CD8-positive, alpha-beta memory T cell (primary cell): ENCODE data around the gene SNX19. TPM values are rescaled to one million over a fixed set of nuclear protein-coding genes. Genes with fewer than 3 reads are reported as not detected.
"Not testable (repeated sequence)": the region's sequence is repeated elsewhere in the genome, so short reads cannot be mapped to it uniquely, and the experiment has no call there.

Experiments
- CTCF ChIA-PET: fragments of 350-600 bp; sonication (Branson Sonifier 250); formaldehyde crosslinking; loops from one replicate; lab custom pipeline; 2021; ENCODE audit warnings: antibody characterized with exemption; lab: Charles Lee
- POLR2A ChIA-PET: fragments of 350-600 bp; sonication (Branson Sonifier 250); formaldehyde crosslinking; loops from one replicate; lab custom pipeline; 2021; ENCODE audit warnings: antibody characterized with exemption; lab: Charles Lee
- DNase-seq, 5 donors: peaks; one replicate each; pipeline versions ENCODE4 v3.0.0 to v3.0.0-alpha.2; 2020 to 2022; ENCODE audit warnings: mixed read lengths in 1 of 5
- H3K27ac ChIP-seq: one replicate; pipeline ENCODE4 v1.7.0; 2013; ENCODE audit warnings: low read depth, mild to moderate bottlenecking, low read length, moderate library complexity
- H3K27me3 ChIP-seq: 2 replicates; pipeline ENCODE4 v1.7.0; 2013; ENCODE audit warnings: low read length, mild to moderate bottlenecking; ENCODE audit not compliant: insufficient read depth, poor library complexity, severe bottlenecking
- H3K36me3 ChIP-seq: 2 replicates; pipeline ENCODE4 v1.7.0; 2013; ENCODE audit warnings: mild to moderate bottlenecking, low read length, moderate library complexity; ENCODE audit not compliant: insufficient read depth
- H3K4me1 ChIP-seq: 2 replicates; pipeline ENCODE4 v1.7.0; 2013; ENCODE audit warnings: mild to moderate bottlenecking, low read length, moderate library complexity; ENCODE audit not compliant: insufficient read depth
- H3K4me3 ChIP-seq: 2 replicates; pipeline ENCODE4 v1.7.0; 2013; ENCODE audit warnings: mild to moderate bottlenecking, low read length
- H3K9me3 ChIP-seq: 2 replicates; pipeline ENCODE4 v1.7.0; 2013; ENCODE audit warnings: mild to moderate bottlenecking, low read length
- H3K27ac Mint-ChIP-seq, 8 donors: one replicate each; pipeline ENCODE4 v1.8.0; 2020 to 2021; ENCODE audit warnings: mixed read lengths in 8 of 8, mild to moderate bottlenecking in 6 of 8, inconsistent platforms in 3 of 8, moderate library complexity in 3 of 8
- H3K27me3 Mint-ChIP-seq, 2 donors: one replicate each; pipeline ENCODE4 v1.8.0; 2020 to 2021; ENCODE audit warnings: mixed read lengths in 2 of 2, mild to moderate bottlenecking in 1 of 2, moderate library complexity in 1 of 2
- H3K36me3 Mint-ChIP-seq, 3 donors: one replicate each; pipeline ENCODE4 v1.8.0; 2020 to 2021; ENCODE audit warnings: mixed read lengths in 3 of 3, inconsistent platforms in 1 of 3, mild to moderate bottlenecking in 1 of 3
- H3K4me1 Mint-ChIP-seq, 3 donors: one replicate each; pipeline ENCODE4 v1.8.0; 2020 to 2021; ENCODE audit warnings: mixed read lengths in 3 of 3, inconsistent platforms in 1 of 3, mild to moderate bottlenecking in 1 of 3
- H3K4me3 Mint-ChIP-seq, 7 donors: one replicate each; pipeline ENCODE4 v1.8.0; 2020 to 2021; ENCODE audit warnings: mixed read lengths in 7 of 7, mild to moderate bottlenecking in 6 of 7, moderate library complexity in 4 of 7, inconsistent platforms in 2 of 7
- H3K9me3 Mint-ChIP-seq, 5 donors: one replicate each; pipeline ENCODE4 v1.8.0; 2020 to 2022; ENCODE audit warnings: mixed read lengths in 5 of 5, mild to moderate bottlenecking in 3 of 5, moderate library complexity in 2 of 5, inconsistent platforms in 1 of 5
- polyA plus RNA-seq: library from polyadenylated mRNA; unstranded; fragments of 300-500 nt; fragmentation: Illumina TruSeq; gene quantifications from one replicate; pipeline ENCODE4 v1.2.3, GENCODE V29; 2021
- total RNA-seq, 2 experiments: library from RNA; stranded (reverse); gene quantifications; one replicate each; pipeline ENCODE4 v1.2.3, GENCODE V29; 2021

Gene SNX19
- total and polyA plus RNA-seq, 3 experiments from 2014 or later: 21.9 to 44.4 (median 41.2) TPM

GRCh38 chr11:130861902-130862860, 54.1 kb downstream of the SNX19 start:
- Mint-ChIP-seq H3K4me1 (peaks cover 0 to 8% (median 5%) of the 10 kb centered on the region in 3 donors), H3K9me3 (peaks cover 0 to 3% (median 0%) of the 10 kb centered on the region in 5 donors), H3K27me3 (peaks cover under 1 to 2% of the 10 kb centered on the region in 2 donors), H3K36me3 (peaks cover 0 to 1% (median 0%) of the 10 kb centered on the region in 3 donors), H3K27ac (peak overlapping the region in 1 of 8 donors; percentile 33), H3K4me3 (no peak overlapping the region)
- ChIA-PET POLR2A (interaction anchor here (1.2 kb wide), 1 partner anchor 428 kb away, joined by 3 read pairs; no protein-coding TSS in a partner anchor), CTCF (interaction anchor here (0.6 to 9.2 kb wide), 40 partner anchors 10 to 652 kb away, joined by 3 to 115 read pairs (median 4); partner anchors contain the start of gene SNX19)
- peak; percentile 78 to 90 (median 81) for DNase-seq
- Histone ChIP-seq H3K27ac (no peak overlapping the region), H3K4me1 (peaks cover 4% of the 10 kb centered on the region), H3K27me3 (no peaks in the 10 kb centered on the region), H3K36me3 (no peaks in the 10 kb centered on the region), H3K9me3 (no peaks in the 10 kb centered on the region), H3K4me3 (no peak overlapping the region)

- no peaks in the 10 kb centered on the region for H3K36me3 ChIP-seq
- no peaks in the 10 kb centered on the region for H3K27me3 ChIP-seq
- peaks cover 0 to 3% (median 0%) of the 10 kb centered on the region in 5 donors for H3K9me3 Mint-ChIP-seq
- CTCF ChIA-PET: interaction anchor here (0.9 to 9.2 kb wide), 9 partner anchors 9 to 649 kb away, joined by 3 to 115 read pairs (median 14); partner anchors contain the start of gene SNX19
- H3K4me3 Mint-ChIP-seq: no peak overlapping the region
- H3K27ac Mint-ChIP-seq: no peak overlapping the region
- H3K27ac ChIP-seq: no peak overlapping the region
- no peak for DNase-seq
- no peaks in the 10 kb centered on the region for H3K36me3 Mint-ChIP-seq
- H3K9me3 ChIP-seq: no peaks in the 10 kb centered on the region
- peaks cover 4% of the 10 kb centered on the region for H3K4me1 ChIP-seq
- no peak overlapping the region for H3K4me3 ChIP-seq
- peaks cover 0 to 8% (median 5%) of the 10 kb centered on the region in 3 donors for H3K4me1 Mint-ChIP-seq
- POLR2A ChIA-PET: no interaction called here
- H3K27me3 Mint-ChIP-seq: peaks cover 5 to 8% of the 10 kb centered on the region in 2 donors
Measured at GRCh38 chr11:130861283-130861682, 55.0 kb downstream of the SNX19 start.

- Mint-ChIP-seq H3K27me3 (peaks cover 5 to 20% of the 10 kb centered on the region in 2 donors), H3K4me3 (no peak overlapping the region), H3K27ac (no peak overlapping the region), H3K4me1 (peaks cover 0 to 8% (median 5%) of the 10 kb centered on the region in 3 donors), H3K36me3 (no peaks in the 10 kb centered on the region), H3K9me3 (peaks cover 0 to 3% (median 0%) of the 10 kb centered on the region in 5 donors)
- Histone ChIP-seq H3K4me1 (peaks cover 4% of the 10 kb centered on the region), H3K9me3 (no peaks in the 10 kb centered on the region), H3K27ac (no peak overlapping the region), H3K4me3 (no peak overlapping the region), H3K27me3 (no peaks in the 10 kb centered on the region), H3K36me3 (no peaks in the 10 kb centered on the region)
- ChIA-PET POLR2A (no interaction called here), CTCF (interaction anchor here (1.3 to 9.2 kb wide), 3 partner anchors 22 to 427 kb away, joined by 4 to 115 read pairs (median 4); partner anchors contain the start of gene SNX19)
- no peak for DNase-seq
Measured at GRCh38 chr11:130859886-130860285, 56.4 kb downstream of the SNX19 start.

GRCh38 chr11:130858215-130858614, 58.1 kb downstream of the SNX19 start:
- H3K36me3 Mint-ChIP-seq: no peaks in the 10 kb centered on the region
- H3K4me3 Mint-ChIP-seq: no peak overlapping the region
- no peak for DNase-seq
- Histone ChIP-seq H3K27ac (no peak overlapping the region), H3K36me3 (no peaks in the 10 kb centered on the region), H3K27me3 (no peaks in the 10 kb centered on the region), H3K9me3 (no peaks in the 10 kb centered on the region), H3K4me3 (no peak overlapping the region), H3K4me1 (peaks cover 4% of the 10 kb centered on the region)
- no peak overlapping the region for H3K27ac Mint-ChIP-seq
- ChIA-PET CTCF (interaction anchor here (9.2 kb wide), 1 partner anchor 425 kb away, joined by 115 read pairs; no protein-coding TSS in a partner anchor), POLR2A (no interaction called here)
- H3K4me1 Mint-ChIP-seq: peaks cover 0 to 8% (median 5%) of the 10 kb centered on the region in 3 donors
- H3K9me3 Mint-ChIP-seq: peaks cover 0 to 3% (median 0%) of the 10 kb centered on the region in 5 donors
- H3K27me3 Mint-ChIP-seq: peaks cover 8 to 25% of the 10 kb centered on the region in 2 donors

GRCh38 chr11:130855707-130856106, 60.6 kb downstream of the SNX19 start:
- H3K36me3 Mint-ChIP-seq, H3K27ac ChIP-seq, H3K27me3 ChIP-seq, H3K36me3 ChIP-seq, H3K4me1 Mint-ChIP-seq, H3K4me1 ChIP-seq, H3K4me3 ChIP-seq, DNase-seq, H3K9me3 Mint-ChIP-seq, H3K4me3 Mint-ChIP-seq, POLR2A ChIA-PET, H3K9me3 ChIP-seq: not testable (repeated sequence)
- Mint-ChIP-seq H3K27me3 (peaks cover 10 to 29% of the 10 kb centered on the region in 2 donors), H3K27ac (peak overlapping the region in 1 of 8 donors; percentile 20)
- CTCF ChIA-PET: interaction anchor here (9.2 kb wide), 1 partner anchor 423 kb away, joined by 115 read pairs; no protein-coding TSS in a partner anchor

GRCh38 chr11:130854483-130854882, 61.8 kb downstream of the SNX19 start:
- H3K9me3 ChIP-seq: no peaks in the 10 kb centered on the region
- Mint-ChIP-seq H3K9me3 (peaks cover 0 to 3% (median 0%) of the 10 kb centered on the region in 5 donors), H3K27me3 (peaks cover 10 to 29% of the 10 kb centered on the region in 2 donors), H3K36me3 (no peaks in the 10 kb centered on the region), H3K4me1 (no peaks in the 10 kb centered on the region), H3K4me3 (no peak overlapping the region), H3K27ac (no peak overlapping the region)
- H3K4me3 ChIP-seq: no peak overlapping the region
- no peak overlapping the region for H3K27ac ChIP-seq
- no peaks in the 10 kb centered on the region for H3K36me3 ChIP-seq
- CTCF ChIA-PET: no interaction called here
- no peaks in the 10 kb centered on the region for H3K4me1 ChIP-seq
- POLR2A ChIA-PET: no interaction called here
- no peak for DNase-seq
- H3K27me3 ChIP-seq: no peaks in the 10 kb centered on the region

GRCh38 chr11:130852589-130852988, 63.7 kb downstream of the SNX19 start:
- no peaks in the 10 kb centered on the region for H3K36me3 ChIP-seq
- H3K9me3 ChIP-seq: no peaks in the 10 kb centered on the region
- Mint-ChIP-seq H3K27me3 (peaks cover 14 to 29% of the 10 kb centered on the region in 2 donors), H3K27ac (no peak overlapping the region), H3K4me3 (no peak overlapping the region), H3K36me3 (no peaks in the 10 kb centered on the region), H3K4me1 (no peaks in the 10 kb centered on the region), H3K9me3 (peaks cover 0 to 3% (median 0%) of the 10 kb centered on the region in 5 donors)
- H3K4me1 ChIP-seq: no peaks in the 10 kb centered on the region
- no peak overlapping the region for H3K27ac ChIP-seq
- H3K4me3 ChIP-seq: no peak overlapping the region
- no peak for DNase-seq
- H3K27me3 ChIP-seq: no peaks in the 10 kb centered on the region
- CTCF ChIA-PET: interaction anchor here (3.3 kb wide), 1 partner anchor 9 kb away, joined by 19 read pairs; no protein-coding TSS in a partner anchor
- POLR2A ChIA-PET: no interaction called here
